GM19193 (cell line): ENCODE measurements around the gene ANTKMT.

Experiments used
- POLR2A ChIP-seq: IDR thresholded peaks from 4 replicates; pipeline ENCODE4 v1.6.1; 2011; ENCODE audit not compliant: insufficient read depth, insufficient read length; ENCODE audit errors: extremely low read depth

ANTKMT gene

GRCh38 chr16:725463-726187 lies 4.7 kb downstream of the ANTKMT start:
- TF ChIP-seq POLR2A = no peak

GRCh38 chr16:726188-726437 lies 5.2 kb downstream of the ANTKMT start:
- no peak for TF ChIP-seq POLR2A

- TF ChIP-seq POLR2A = peak; percentile 22
These were observed 5.7 kb downstream of the ANTKMT start, which contains the start of the genes CCDC78 and HAGHL for GRCh38 chr16:726438-727290. Gene CCDC78 (minus strand): TSS chr16:726443. CDS start chr16:726367, 76 bp downstream. Gene HAGHL (plus strand): TSS chr16:727106. CDS start chr16:727510, 404 bp downstream.

GRCh38 chr16:727291-727977 lies 6.5 kb downstream of the ANTKMT start:
- peak; percentile 24 for TF ChIP-seq POLR2A

- TF ChIP-seq POLR2A = no peak
These were observed 7.4 kb downstream of the ANTKMT start for GRCh38 chr16:728131-728889.

GRCh38 chr16:728890-729744 lies 8.2 kb downstream of the ANTKMT start:
- TF ChIP-seq POLR2A = no peak

GRCh38 chr16:729768-730665 lies 9.1 kb downstream of the ANTKMT start:
- no peak for TF ChIP-seq POLR2A

- no peak for TF ChIP-seq POLR2A
These were observed 9.9 kb downstream of the ANTKMT start for GRCh38 chr16:730666-731509.

GRCh38 chr16:732332-732731 lies 11.4 kb downstream of the ANTKMT start:
- no peak for TF ChIP-seq POLR2A

GRCh38 chr16:732936-733335 lies 12.0 kb downstream of the ANTKMT start:
- TF ChIP-seq POLR2A = no peak

- no peak for TF ChIP-seq POLR2A
These were observed 12.6 kb downstream of the ANTKMT start for GRCh38 chr16:733382-734207.
